ENCODE data around the gene ARL6.

ARL6 gene, protein sequence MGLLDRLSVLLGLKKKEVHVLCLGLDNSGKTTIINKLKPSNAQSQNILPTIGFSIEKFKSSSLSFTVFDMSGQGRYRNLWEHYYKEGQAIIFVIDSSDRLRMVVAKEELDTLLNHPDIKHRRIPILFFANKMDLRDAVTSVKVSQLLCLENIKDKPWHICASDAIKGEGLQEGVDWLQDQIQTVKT

DNA sequence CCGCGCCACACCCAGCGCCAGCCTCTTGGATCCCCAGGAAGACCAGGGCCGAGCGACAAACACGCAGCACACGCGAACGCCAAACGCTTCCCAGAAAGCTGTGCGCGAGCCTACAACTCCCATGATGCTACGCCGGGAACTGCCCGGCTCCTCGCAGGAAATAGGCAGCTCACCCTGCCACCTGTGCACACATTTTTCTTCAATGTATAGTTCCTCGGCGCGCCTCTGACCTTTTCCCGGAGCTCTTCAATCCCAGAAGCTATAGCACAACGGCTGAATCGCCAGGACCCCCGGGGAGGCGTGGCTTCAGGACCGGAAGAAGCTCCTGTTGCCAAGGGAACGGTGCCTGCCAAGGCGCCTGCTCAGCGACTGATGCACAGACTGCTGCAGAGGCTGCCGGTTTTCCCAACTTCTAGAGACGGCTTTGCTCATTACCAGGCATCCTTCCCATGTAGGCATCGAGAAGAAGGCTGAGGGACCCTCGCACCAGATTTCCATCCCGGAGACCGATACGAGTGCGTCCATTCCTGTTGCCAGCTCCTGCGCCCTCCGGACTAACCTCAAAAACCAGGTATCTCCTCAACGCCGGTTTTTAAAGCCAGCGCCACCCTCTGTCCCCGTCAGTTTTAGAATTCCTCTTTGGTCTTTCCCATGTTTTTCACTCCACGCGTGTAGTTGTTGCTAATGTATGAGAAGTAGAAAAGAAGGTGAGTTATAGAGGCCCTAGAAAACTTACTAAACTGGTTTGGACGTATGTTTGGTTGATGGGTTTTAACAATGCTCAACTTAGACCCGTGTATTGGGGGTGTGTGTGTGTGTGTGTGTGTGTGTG is at the start of gene ARL6:
Gene ARL6 (plus strand): TSS at position 352 of the 832 bp plus-strand sequence. CDS start 3,350 bp downstream, outside the sequence.
- peak; percentile 81 for DNase-seq (ENCODE audit: low read depth)

GRCh38 chr3:97719156-97719821 is 45.3 kb upstream of the ARL6 start:
- peak; percentile 50 for DNase-seq (ENCODE audit: low read depth)

DNA sequence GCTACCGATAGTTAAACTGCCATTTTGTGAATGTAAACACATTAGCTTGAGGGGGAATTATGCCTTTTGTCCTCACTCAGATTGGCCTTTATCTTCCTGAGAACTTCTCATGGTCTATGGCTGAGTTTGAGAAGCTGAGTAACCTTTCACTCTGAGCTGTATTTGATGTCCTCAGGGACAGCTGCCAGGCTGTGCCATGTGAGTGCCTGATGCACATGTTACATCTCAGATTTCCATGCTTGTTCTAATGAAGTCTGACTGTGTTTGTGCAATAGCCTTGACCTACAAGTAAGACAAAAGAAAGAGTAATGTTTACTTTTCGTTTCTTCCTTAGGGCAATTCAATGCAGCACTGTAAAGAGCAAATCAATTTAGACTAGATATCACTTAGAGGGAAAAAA is 44.1 kb upstream of the ARL6 start:
- DNase-seq (ENCODE audit: low read depth), result no peak

DNA sequence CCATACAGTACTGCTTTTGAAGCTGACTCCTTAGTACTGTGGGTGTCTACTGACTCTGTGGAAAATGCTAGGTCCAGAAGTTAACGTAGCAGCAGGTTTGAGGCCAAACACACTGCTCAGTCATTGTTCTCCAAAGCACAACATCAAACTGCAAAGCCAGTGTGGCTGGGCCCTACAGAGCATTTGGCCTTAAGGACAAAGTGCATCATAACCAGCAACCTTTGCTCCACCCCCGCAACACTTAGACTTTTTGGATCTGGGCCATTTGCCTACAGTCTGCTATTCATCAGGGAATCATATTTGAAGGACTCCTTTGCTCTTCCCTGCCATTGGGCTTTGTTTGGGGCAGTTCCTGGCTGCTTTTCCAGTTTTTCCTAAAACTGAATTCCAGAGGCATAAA is 43.1 kb upstream of the ARL6 start:
- no peak for DNase-seq (ENCODE audit: low read depth)

- no peak for DNase-seq (ENCODE audit: low read depth)
These were observed 27.6 kb upstream of the ARL6 start for GRCh38 chr3:97736928-97737327.

- no peak for DNase-seq (ENCODE audit: low read depth)
These were observed 25.8 kb upstream of the ARL6 start for GRCh38 chr3:97738761-97739160.

- no peak for DNase-seq (ENCODE audit: low read depth)
These were observed 22.5 kb upstream of the ARL6 start for GRCh38 chr3:97742036-97742435.

GRCh38 chr3:97744289-97744688 is 20.3 kb upstream of the ARL6 start:
- DNase-seq (ENCODE audit: low read depth), result no peak

DNA sequence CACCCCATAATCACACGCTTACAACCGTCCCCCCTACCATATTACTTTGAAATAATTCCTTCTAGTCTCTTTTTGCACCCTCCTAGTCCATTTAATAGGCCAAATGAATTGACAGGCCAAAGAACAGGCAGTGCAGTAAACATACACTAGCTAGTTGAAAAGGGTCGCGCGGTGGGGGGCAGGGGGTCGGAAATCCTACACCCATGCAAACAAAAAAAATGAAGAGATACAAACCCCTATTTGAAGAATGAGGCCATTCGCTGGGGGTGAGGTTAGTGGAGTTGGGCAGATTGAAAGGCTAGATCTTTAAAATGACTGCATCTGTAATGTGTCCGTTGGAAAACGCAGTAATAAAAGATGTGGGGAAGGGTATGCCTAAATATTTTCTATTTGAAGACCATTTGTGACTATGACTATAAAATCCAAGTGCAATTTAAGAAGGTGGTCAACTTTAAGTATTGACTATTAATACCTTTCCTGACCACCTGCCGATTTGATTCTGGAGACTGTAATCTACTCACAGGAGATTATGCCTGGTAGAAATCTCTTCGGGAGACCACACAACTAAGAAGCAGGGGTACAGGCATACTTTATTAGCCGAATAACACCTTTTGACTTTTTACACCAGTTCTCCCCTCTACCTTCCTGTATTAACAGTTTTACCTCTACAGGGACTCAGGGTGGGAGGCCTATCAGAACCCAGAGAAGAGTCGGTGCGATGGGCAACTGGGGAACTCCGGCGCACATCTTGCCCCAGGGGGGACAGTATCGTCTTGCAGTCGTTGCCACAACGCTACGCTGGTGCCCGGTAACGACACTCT is 762 bp upstream of the ARL6 start:
- no peak for DNase-seq (ENCODE audit: low read depth)

GRCh38 chr3:97765336-97765735 is 778 bp downstream of the ARL6 start:
- DNase-seq (ENCODE audit: low read depth), result no peak

DNA sequence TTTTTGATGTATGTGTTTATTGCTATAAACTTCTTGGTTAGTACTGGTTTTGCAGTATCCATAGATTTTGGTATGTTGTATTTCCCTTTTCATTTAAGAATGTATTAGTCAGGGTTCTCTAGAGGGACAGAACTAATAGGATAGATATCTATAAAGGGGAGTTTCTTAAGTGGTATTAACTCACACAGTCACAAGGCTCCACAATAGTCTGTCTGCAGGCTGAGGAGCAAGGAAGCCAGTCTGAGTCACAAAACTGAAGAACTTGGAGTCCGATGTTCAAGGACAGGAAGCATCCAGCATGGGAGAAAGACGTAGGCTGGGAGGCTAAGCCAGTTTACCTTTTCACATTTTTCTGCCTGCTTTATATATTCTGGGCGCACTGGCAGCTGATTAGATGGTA is 8.4 kb downstream of the ARL6 start:
- DNase-seq (ENCODE audit: low read depth), result no peak

- no peak for DNase-seq (ENCODE audit: low read depth)
These were observed 13.6 kb downstream of the ARL6 start for GRCh38 chr3:97778152-97778551.

DNA sequence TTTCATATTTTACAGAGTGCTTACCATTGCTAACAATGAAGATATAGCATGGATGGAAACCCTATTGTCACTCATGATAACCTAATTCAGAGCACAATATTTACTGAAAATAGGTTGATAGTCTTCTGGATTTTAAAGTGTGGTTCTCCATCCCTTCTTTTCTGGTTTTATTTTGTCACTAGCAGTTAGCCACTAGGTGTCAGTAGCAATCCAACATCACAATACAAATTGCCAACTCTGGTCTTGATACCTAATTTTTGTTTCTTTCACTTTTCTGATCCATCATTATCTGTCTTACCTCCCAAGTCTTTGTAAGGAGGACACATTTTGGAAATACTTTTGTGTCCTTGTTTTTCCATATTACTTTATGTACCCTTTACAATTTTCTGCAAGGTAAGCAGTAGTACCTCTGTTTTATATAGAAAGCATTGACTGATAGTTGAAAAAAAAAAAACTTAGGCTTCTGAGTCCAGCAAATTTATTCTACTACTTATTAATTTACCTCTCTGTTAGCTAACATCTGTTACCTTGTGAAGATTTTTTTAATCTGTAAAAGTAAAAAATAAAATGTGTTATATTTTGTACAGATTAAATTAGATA is 29.0 kb downstream of the ARL6 start:
- peak; percentile 41 for DNase-seq (ENCODE audit: low read depth)

GRCh38 chr3:97795951-97796350 is 31.4 kb downstream of the ARL6 start:
- DNase-seq (ENCODE audit: low read depth), result no peak

GRCh38 chr3:97804471-97804870 is 39.9 kb downstream of the ARL6 start:
- no peak for DNase-seq (ENCODE audit: low read depth)

GRCh38 chr3:97810779-97811390 is 46.3 kb downstream of the ARL6 start:
- DNase-seq (ENCODE audit: low read depth), result no peak

DNA sequence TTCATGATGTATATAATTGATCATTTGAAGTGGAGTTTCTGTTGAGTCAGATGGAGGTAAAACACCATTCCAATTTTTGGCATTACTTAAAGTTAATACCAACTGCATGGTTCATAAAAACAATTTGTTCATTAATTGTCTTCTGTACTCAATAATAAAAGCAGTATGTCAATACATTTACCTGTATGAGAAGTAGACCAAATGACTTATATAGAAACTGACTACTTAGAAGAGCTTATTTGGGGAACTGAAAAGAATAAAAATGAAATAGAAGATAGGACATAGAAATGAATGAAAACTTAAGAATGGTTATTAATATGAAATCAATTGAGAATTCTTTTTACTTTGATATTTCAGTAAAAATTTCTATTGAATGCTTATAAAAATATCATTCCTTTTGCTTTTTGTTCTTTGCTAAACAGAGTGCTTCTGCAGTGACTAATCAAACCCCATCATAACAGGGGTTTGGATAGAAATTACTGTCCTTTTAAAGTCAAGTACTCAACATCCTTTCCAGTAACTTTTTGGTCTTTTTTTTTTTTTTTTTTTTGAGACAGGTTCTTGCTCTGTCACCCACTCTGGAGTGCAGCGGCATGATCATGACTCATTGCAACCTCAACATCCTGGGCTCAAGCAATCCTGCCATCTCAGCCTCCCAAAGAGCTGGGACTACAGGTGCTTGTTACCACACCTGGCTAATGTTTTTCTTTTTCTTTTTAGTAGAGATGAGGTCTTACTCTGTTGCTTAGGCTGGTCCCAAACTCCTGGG is 50.8 kb downstream of the ARL6 start:
- no peak for DNase-seq (ENCODE audit: low read depth)

DNA sequence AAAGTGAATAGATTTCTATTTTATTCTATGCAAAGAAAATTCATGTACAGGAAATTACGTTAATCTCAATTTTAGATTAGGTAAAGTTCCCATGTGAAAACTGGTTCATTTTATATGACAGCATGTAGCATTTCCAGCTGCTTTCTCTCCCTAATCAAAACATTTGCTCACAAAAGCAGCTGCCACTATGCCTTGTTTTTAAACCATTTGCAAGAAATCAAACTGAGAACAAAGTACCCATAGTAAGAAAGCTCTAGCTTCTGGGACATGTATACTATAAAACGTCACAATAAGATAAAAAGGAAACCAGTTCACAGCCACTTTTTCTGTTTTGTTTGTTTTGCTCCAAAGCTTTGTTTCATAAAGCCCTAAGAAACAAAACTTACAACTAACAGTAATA is 52.3 kb downstream of the ARL6 start:
- no peak for DNase-seq (ENCODE audit: low read depth)

DNA sequence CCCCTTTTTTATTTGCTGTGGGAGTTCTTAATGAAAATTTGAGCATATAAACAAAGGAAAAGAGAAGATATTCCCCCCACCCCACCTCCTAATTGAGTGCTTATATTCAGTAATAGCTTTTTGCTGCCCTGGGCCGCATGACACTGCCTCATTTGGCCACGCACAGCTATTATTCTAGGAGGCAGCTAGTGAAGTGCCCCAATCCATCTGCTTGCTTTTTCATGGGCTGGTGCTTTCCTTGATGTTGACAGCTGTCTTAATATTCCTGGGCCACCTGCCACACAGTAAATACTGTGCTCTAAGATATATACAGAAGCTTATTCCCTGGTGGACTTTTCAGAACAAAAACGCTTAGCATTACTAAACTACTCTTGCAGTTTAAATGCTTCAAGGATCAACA is 53.4 kb downstream of the ARL6 start:
- DNase-seq (ENCODE audit: low read depth), result no peak

GRCh38 chr3:97820780-97821179 is 56.2 kb downstream of the ARL6 start:
- no peak for DNase-seq (ENCODE audit: low read depth)
